GM12878 (cell line): ENCODE measurements around the gene STEAP2. TPM values are rescaled to one million over a fixed set of nuclear protein-coding genes. Genes with fewer than 3 reads are reported as not detected.
"Not testable (repeated sequence)": the region's sequence is repeated elsewhere in the genome, so short reads cannot be mapped to it uniquely, and the experiment has no call there.

Experiments used
- ATAC-seq: fragments of 200-7000 bp; cut with Tn5 transposase; 3 replicates; pipeline ENCODE4 v1.9.1; 2020; ENCODE audit warnings: mild to moderate bottlenecking, moderate library complexity
- BruUV-seq: library from RNA; stranded (reverse); fragments of 400-500 nt; replicated peaks from 2 replicates; lab custom pipeline; 2021; lab: Mats Ljungman, UMichigan
- CTCF ChIA-PET: fragments of 300-600 bp; sonication (Branson Sonifier 250); formaldehyde crosslinking; extraction: SDS; loops from one replicate; lab custom pipeline; 2021; ENCODE audit warnings: inconsistent platforms; lab: Yijun Ruan, JAX
- POLR2A ChIA-PET: fragments of 350-600 bp; formaldehyde crosslinking; extraction: SDS; loops from one replicate; lab custom pipeline; 2021; ENCODE audit warnings: inconsistent platforms; lab: Charles Lee
- RAD21 ChIA-PET: fragments of 300-600 bp; sonication (Branson Sonifier 250); formaldehyde crosslinking; loops from one replicate; lab custom pipeline; 2023; ENCODE audit warnings: antibody characterized with exemption; ENCODE audit not compliant: unreplicated experiment; lab: Charles Lee
- SMC1A ChIA-PET: fragments of 300-600 bp; sonication (Branson Sonifier 250); formaldehyde crosslinking; loops from one replicate; lab custom pipeline; 2023; ENCODE audit not compliant: unreplicated experiment, uncharacterized antibody; lab: Charles Lee
- DNase-seq: peaks from one replicate; pipeline ENCODE4 v3.0.0-alpha.2; 2011; ENCODE audit warnings: low read depth, low spot score
- FAIRE-seq: peaks from 3 replicates; lab custom pipeline; 2011; peaks lifted over from hg19 to GRCh38; lab: Jason Lieb, UNC
- H2AFZ ChIP-seq: 2 replicates; pipeline ENCODE4 v1.6.0; 2011; ENCODE audit warnings: low read depth, low read length, control low read depth; ENCODE audit not compliant: control insufficient read depth
- H3K27ac ChIP-seq: 2 replicates; pipeline ENCODE4 v1.5.1; 2011; ENCODE audit warnings: control low read depth; ENCODE audit not compliant: control insufficient read depth, insufficient read depth
- H3K27me3 ChIP-seq, 2 experiments: replicated peaks in 1 of 2; 2 replicates each; pipeline versions ENCODE4 v1.6.0 to v1.6.1; 2011; ENCODE audit warnings: low read length in 1 of 2; ENCODE audit not compliant: control insufficient read depth in 2 of 2, insufficient read depth in 2 of 2
- H3K36me3 ChIP-seq, 2 experiments: 2 replicates each; pipeline ENCODE4 v1.5.1; 2011; ENCODE audit warnings: low read length in 1 of 2; ENCODE audit not compliant: control insufficient read depth in 2 of 2, insufficient read depth in 2 of 2
- H3K4me1 ChIP-seq: 2 replicates; pipeline ENCODE4 v1.6.1; 2011; ENCODE audit warnings: mild to moderate bottlenecking, low read length, moderate library complexity, mixed read lengths; ENCODE audit not compliant: control insufficient read depth, insufficient read depth
- H3K4me2 ChIP-seq: 2 replicates; pipeline ENCODE4 v1.6.0; 2011; ENCODE audit warnings: control low read depth; ENCODE audit not compliant: control insufficient read depth, insufficient read depth
- H3K4me3 ChIP-seq: fragments of 200-600 bp; sonication (generic); 2 replicates; pipeline ENCODE4 v1.5.1; 2016
- H3K79me2 ChIP-seq: 2 replicates; pipeline ENCODE4 v1.6.0; 2011; ENCODE audit warnings: low read length; ENCODE audit not compliant: control insufficient read depth, insufficient read depth
- H3K9ac ChIP-seq: 2 replicates; pipeline ENCODE4 v1.8.0; 2011; ENCODE audit warnings: low read length, control low read depth, mixed read lengths; ENCODE audit not compliant: control insufficient read depth, insufficient read depth
- H3K9me3 ChIP-seq: replicated peaks from 3 replicates; pipeline ENCODE4 v1.5.1; 2011; ENCODE audit warnings: mild to moderate bottlenecking, low read length; ENCODE audit not compliant: control insufficient read depth, insufficient read depth
- H4K20me1 ChIP-seq: 2 replicates; pipeline ENCODE4 v1.6.0; 2011; ENCODE audit not compliant: control insufficient read depth, insufficient read depth
- CEBPB ChIP-seq, 2 experiments: fragments of 150-350 bp in 1 of 2; IDR thresholded peaks; 2 replicates each; pipeline ENCODE4 v1.6.1; 2012 to 2014; ENCODE audit warnings: low read depth in 2 of 2, low read length in 2 of 2, borderline replicate concordance in 1 of 2, inconsistent platforms in 1 of 2
- GABPA ChIP-seq: IDR thresholded peaks from 2 replicates; pipeline ENCODE4 v1.6.1; 2014; ENCODE audit warnings: antibody characterized with exemption, low read depth, mild to moderate bottlenecking, inconsistent platforms
- MEF2A ChIP-seq: IDR thresholded peaks from 2 replicates; pipeline ENCODE4 v1.6.1; 2011; ENCODE audit warnings: low read depth, mild to moderate bottlenecking, low read length, moderate library complexity; ENCODE audit not compliant: insufficient read depth
- MTA3 ChIP-seq: IDR thresholded peaks from 2 replicates; pipeline ENCODE4 v1.6.1; 2012; ENCODE audit warnings: low read length, inconsistent platforms, borderline replicate concordance
- NBN ChIP-seq: fragments of 450-650 bp; IDR thresholded peaks from 2 replicates; pipeline ENCODE4 v1.6.1; 2016
- PAX5 ChIP-seq: IDR thresholded peaks from 2 replicates; pipeline ENCODE4 v1.6.1; 2011; ENCODE audit warnings: low read depth, low read length, borderline replicate concordance
- SMAD1 ChIP-seq: fragments of 450-650 bp; IDR thresholded peaks from 2 replicates; pipeline ENCODE4 v1.6.1; 2018; ENCODE audit warnings: mild to moderate bottlenecking, low read depth; ENCODE audit not compliant: partially characterized antibody
- ZNF207 ChIP-seq: fragments of 450-650 bp; IDR thresholded peaks from 2 replicates; pipeline ENCODE4 v1.6.1; 2014; ENCODE audit warnings: antibody characterized with exemption, mild to moderate bottlenecking, borderline replicate concordance
- ZZZ3 ChIP-seq: IDR thresholded peaks from 2 replicates; pipeline ENCODE4 v1.6.1; 2011; ENCODE audit warnings: low read depth; ENCODE audit not compliant: control insufficient read depth, insufficient read length
- WGBS: methylation state at CpG from one replicate; pipeline ENCODE4 v1.1.6; 2016; ENCODE audit warnings: low lambda C conversion rate; ENCODE audit not compliant: insufficient replicate concordance, insufficient coverage; ENCODE audit errors: missing lambda C conversion rate; 5-methylcytosine and 5-hydroxymethylcytosine counted together
- in situ Hi-C: fragments of 300-500 bp; cut with MboI; formaldehyde crosslinking; loops from 9 replicates; pipeline ENCODE4 v1.14.3; 2018; ENCODE audit warnings: mixed read lengths
- intact Hi-C: fragments of 100-400 bp; cut with micrococcal nuclease; formaldehyde crosslinking; loops from one replicate; pipeline ENCODE4 v1.14.2; 2022; ENCODE audit not compliant: unreplicated experiment
- polyA plus RNA-seq, 11 experiments: library from polyadenylated mRNA; depleted of rRNA in 4 of 11; unstranded in 6 of 11; stranded (reverse) in 5 of 11; fragments of >200 nt; fragmentation: Nextera tagmentation in 4 of 11; fragmentation: Illumina TruSeq in 1 of 11; extraction: Ambion mirVana in 4 of 11; extraction: Trizol in 1 of 11; gene quantifications; 1 replicate in 1 of 11; 2 replicates in 10 of 11; pipeline versions ENCODE4 v1.2.1 to v1.2.3, GENCODE V29; 2011 to 2016; ENCODE audit warnings: inconsistent platforms in 2 of 11, missing spikeins in 2 of 11, low read depth in 1 of 11
- total RNA-seq, 4 experiments: library from RNA; depleted of rRNA in 3 of 4; stranded (reverse); fragments of >200 nt in 3 of 4; fragmentation: Illumina TruSeq in 1 of 4; extraction: Trizol in 1 of 4; gene quantifications; 2 replicates each; pipeline versions ENCODE4 v1.2.1 to v1.2.3, GENCODE V29; 2013 to 2021
- TF ChIP-seq, protein P1 (sequence below): IDR thresholded peaks from 2 replicates; pipeline ENCODE4 v1.6.1; 2011; ENCODE audit warnings: borderline replicate concordance, low read depth, mild to moderate bottlenecking, moderate library complexity, low read length; ENCODE audit not compliant: insufficient read depth, poor library complexity, severe bottlenecking
- TF ChIP-seq, protein P2 (sequence below): fragments of 450-650 bp; IDR thresholded peaks from 2 replicates; pipeline ENCODE4 v1.6.1; 2017; ENCODE audit warnings: mild to moderate bottlenecking, moderate library complexity

STEAP2 gene
- total and polyA plus RNA-seq, 10 of the 15 experiments (the other 5 are each of a cell fraction or from before 2014, with no cell fraction given), result 0.64 to 17.6 (median 1.8) TPM

DNA sequence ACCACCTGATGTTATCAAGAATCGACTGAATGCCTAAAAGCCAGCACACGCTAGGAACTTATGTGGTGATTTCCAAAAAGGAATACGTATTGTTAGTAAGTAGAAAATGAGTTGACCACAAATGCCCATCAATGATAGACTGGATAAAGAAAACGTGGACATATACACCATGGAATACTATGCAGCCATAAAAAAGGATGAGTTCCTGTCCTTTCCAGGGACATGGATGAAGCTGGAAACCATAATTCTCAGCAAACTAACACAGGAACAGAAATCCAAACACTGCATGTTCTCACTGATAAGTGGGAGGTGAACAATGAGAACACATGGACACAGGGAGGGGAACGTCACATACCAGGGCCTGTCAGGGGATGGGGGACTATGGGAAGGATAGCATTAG lies 44.5 kb downstream of the STEAP2 start:
- in situ Hi-C loops, H2AFZ ChIP-seq, H4K20me1 ChIP-seq, H3K79me2 ChIP-seq, intact Hi-C loops, FAIRE-seq, DNase-seq, H3K9ac ChIP-seq, ATAC-seq, H3K4me2 ChIP-seq, POLR2A ChIA-PET, H3K4me3 ChIP-seq, H3K27me3 ChIP-seq, H3K27ac ChIP-seq, BruUV-seq, H3K9me3 ChIP-seq, H3K36me3 ChIP-seq, H3K4me1 ChIP-seq: not testable (repeated sequence)
- RAD21 ChIA-PET, result interaction anchor here (1.0 to 1.6 kb wide), 3 partner anchors 8 to 102 kb away, joined by 4 to 6 read pairs (median 5); partner anchors contain the start of gene STEAP1
- WGBS, result 35% methylated on average over 5 of the region's 5 CpGs
- CTCF ChIA-PET, result interaction anchor here (1.4 to 2.0 kb wide), 4 partner anchors 9 to 171 kb away, joined by 4 to 15 read pairs (median 10); partner anchors contain the start of gene STEAP1
- SMC1A ChIA-PET, result interaction anchor here (1.3 to 1.8 kb wide), 7 partner anchors 9 to 172 kb away, joined by 3 to 10 read pairs (median 4); partner anchors contain the start of gene STEAP1

DNA sequence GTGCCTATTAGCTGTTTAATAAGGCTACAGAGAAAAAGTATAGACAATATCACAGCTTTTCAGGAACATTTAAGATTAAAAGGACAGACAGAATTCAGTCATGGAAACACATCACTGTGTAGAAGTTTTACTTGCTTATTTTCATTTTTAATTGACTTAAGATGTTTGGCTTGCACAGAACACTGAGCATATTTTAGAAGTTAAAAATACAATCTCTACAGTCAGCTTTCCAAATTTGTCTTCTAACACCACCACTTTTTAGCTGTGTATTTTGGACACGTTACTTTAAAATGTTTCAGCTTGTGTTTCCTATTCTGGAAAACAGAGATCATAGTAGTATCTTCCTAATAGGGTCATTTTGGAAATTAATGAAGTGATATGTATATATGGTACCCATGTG lies 45.2 kb downstream of the STEAP2 start:
- Histone ChIP-seq H3K36me3 (no peaks in the 10 kb centered on the region), H3K4me2 (no peak overlapping the region), H3K27me3 (no peaks in the 10 kb centered on the region), H3K9ac (no peak overlapping the region), H3K9me3 (no peaks in the 10 kb centered on the region), H3K4me3 (no peak overlapping the region), H3K4me1 (no peaks in the 10 kb centered on the region), H3K79me2 (no peaks in the 10 kb centered on the region), H4K20me1 (no peaks in the 10 kb centered on the region), H2AFZ (no peak overlapping the region), H3K27ac (no peak overlapping the region)
- no peak for FAIRE-seq
- ChIA-PET SMC1A (interaction anchor here (0.6 to 1.8 kb wide), 11 partner anchors 10 to 335 kb away, joined by 3 to 10 read pairs (median 4); partner anchors contain the start of genes STEAP1 and STEAP2), RAD21 (interaction anchor here (0.6 to 1.6 kb wide), 6 partner anchors 9 to 913 kb away, joined by 3 to 6 read pairs (median 4); partner anchors contain the start of gene STEAP1), CTCF (interaction anchor here (0.6 to 2.3 kb wide), 10 partner anchors 10 to 170 kb away, joined by 3 to 15 read pairs (median 4); partner anchors contain the start of gene STEAP1), POLR2A (interaction anchor here (1.0 to 1.2 kb wide), 2 partner anchors 11 to 13 kb away, joined by 3 to 5 read pairs; no protein-coding TSS in a partner anchor)
- in situ Hi-C loops (no loop called here), intact Hi-C loops (no loop called here)
- WGBS, result 25% methylated on average over 1 of the region's 1 CpG
- no TSS peak for BruUV-seq
- DNase-seq, result no peak
- ATAC-seq, result no peak
- TF ChIP-seq, protein P1, sequence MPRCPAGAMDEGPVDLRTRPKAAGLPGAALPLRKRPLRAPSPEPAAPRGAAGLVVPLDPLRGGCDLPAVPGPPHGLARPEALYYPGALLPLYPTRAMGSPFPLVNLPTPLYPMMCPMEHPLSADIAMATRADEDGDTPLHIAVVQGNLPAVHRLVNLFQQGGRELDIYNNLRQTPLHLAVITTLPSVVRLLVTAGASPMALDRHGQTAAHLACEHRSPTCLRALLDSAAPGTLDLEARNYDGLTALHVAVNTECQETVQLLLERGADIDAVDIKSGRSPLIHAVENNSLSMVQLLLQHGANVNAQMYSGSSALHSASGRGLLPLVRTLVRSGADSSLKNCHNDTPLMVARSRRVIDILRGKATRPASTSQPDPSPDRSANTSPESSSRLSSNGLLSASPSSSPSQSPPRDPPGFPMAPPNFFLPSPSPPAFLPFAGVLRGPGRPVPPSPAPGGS, result no peak
- no peak for TF ChIP-seq MEF2A
- no peak for TF ChIP-seq MTA3
- no peak for TF ChIP-seq NBN
- TF ChIP-seq ZNF207, result no peak
- no peak for TF ChIP-seq ZZZ3
- TF ChIP-seq, protein P2, sequence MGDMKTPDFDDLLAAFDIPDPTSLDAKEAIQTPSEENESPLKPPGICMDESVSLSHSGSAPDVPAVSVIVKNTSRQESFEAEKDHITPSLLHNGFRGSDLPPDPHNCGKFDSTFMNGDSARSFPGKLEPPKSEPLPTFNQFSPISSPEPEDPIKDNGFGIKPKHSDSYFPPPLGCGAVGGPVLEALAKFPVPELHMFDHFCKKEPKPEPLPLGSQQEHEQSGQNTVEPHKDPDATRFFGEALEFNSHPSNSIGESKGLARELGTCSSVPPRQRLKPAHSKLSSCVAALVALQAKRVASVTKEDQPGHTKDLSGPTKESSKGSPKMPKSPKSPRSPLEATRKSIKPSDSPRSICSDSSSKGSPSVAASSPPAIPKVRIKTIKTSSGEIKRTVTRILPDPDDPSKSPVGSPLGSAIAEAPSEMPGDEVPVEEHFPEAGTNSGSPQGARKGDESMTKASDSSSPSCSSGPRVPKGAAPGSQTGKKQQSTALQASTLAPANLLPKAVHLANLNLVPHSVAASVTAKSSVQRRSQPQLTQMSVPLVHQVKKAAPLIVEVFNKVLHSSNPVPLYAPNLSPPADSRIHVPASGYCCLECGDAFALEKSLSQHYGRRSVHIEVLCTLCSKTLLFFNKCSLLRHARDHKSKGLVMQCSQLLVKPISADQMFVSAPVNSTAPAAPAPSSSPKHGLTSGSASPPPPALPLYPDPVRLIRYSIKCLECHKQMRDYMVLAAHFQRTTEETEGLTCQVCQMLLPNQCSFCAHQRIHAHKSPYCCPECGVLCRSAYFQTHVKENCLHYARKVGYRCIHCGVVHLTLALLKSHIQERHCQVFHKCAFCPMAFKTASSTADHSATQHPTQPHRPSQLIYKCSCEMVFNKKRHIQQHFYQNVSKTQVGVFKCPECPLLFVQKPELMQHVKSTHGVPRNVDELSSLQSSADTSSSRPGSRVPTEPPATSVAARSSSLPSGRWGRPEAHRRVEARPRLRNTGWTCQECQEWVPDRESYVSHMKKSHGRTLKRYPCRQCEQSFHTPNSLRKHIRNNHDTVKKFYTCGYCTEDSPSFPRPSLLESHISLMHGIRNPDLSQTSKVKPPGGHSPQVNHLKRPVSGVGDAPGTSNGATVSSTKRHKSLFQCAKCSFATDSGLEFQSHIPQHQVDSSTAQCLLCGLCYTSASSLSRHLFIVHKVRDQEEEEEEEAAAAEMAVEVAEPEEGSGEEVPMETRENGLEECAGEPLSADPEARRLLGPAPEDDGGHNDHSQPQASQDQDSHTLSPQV, result no peak
- TF ChIP-seq GABPA, result no peak
- no peak for TF ChIP-seq CEBPB (IDR thresholded peaks at IDR 0.05; ENCODE audit: borderline replicate concordance in 1 of 2, low read depth in 2 of 2, low read length in 2 of 2)
- no peak for TF ChIP-seq PAX5
- no peak for TF ChIP-seq SMAD1
